Spleen (tissue), 11 donors: ENCODE data around the gene DUSP10. TPM values are rescaled to one million over a fixed set of nuclear protein-coding genes. Genes with fewer than 3 reads are reported as not detected.
A peak's percentile ranks its signal among the peaks of the same experiment; 100 is the strongest.

ENCODE experiments used
- DNase-seq: peaks from one replicate; pipeline ENCODE4 v3.0.0-alpha.2; 2020
- H3K27ac ChIP-seq, 8 donors: fragments of 200-600 bp; sonication (generic) in 7 of 8; 1 replicate in 4 of 8; 2 replicates in 4 of 8; pipeline versions ENCODE4 v1.5.0 to v1.8.0; 2016 to 2021; ENCODE audit warnings: inconsistent platforms in 4 of 8, mild to moderate bottlenecking in 4 of 8, moderate library complexity in 1 of 8
- H3K27me3 ChIP-seq, 7 donors: fragments of 200-600 bp; sonication (generic) in 6 of 7; replicated peaks in 1 of 7; 1 replicate in 4 of 7; 2 replicates in 3 of 7; pipeline versions ENCODE4 v1.5.0 to v1.8.0; 2016 to 2021; ENCODE audit warnings: inconsistent platforms in 3 of 7, mild to moderate bottlenecking in 1 of 7
- H3K36me3 ChIP-seq, 6 donors: fragments of 200-600 bp; sonication (generic) in 5 of 6; 1 replicate in 4 of 6; 2 replicates in 2 of 6; pipeline versions ENCODE4 v1.5.0 to v1.8.0; 2016 to 2021; ENCODE audit warnings: inconsistent platforms in 2 of 6
- H3K4me1 ChIP-seq, 6 donors: fragments of 200-600 bp; sonication (generic) in 5 of 6; 1 replicate in 3 of 6; 2 replicates in 3 of 6; pipeline versions ENCODE4 v1.5.0 to v1.8.0; 2016 to 2021; ENCODE audit warnings: inconsistent platforms in 3 of 6
- H3K4me3 ChIP-seq, 8 donors: fragments of 200-600 bp; sonication (generic) in 7 of 8; 1 replicate in 4 of 8; 2 replicates in 4 of 8; pipeline versions ENCODE4 v1.5.0 to v1.8.0; 2016 to 2021; ENCODE audit warnings: inconsistent platforms in 4 of 8, mild to moderate bottlenecking in 4 of 8, moderate library complexity in 2 of 8
- H3K9me3 ChIP-seq, 8 donors: fragments of 200-600 bp; sonication (generic) in 7 of 8; 1 replicate in 4 of 8; 2 replicates in 4 of 8; pipeline versions ENCODE4 v1.5.0 to v1.8.0; 2016 to 2021; ENCODE audit warnings: inconsistent platforms in 4 of 8
- POLR2A ChIP-seq, 3 donors: fragments of 450-650 bp; IDR thresholded peaks; one replicate each; pipeline ENCODE4 v1.5.1; 2017; ENCODE audit warnings: antibody characterized with exemption in 3 of 3, mild to moderate bottlenecking in 1 of 3
- POLR2AphosphoS5 ChIP-seq, 3 donors: sonication (generic); formaldehyde crosslinking; IDR thresholded peaks; one replicate each; pipeline ENCODE4 v1.5.1; 2017; ENCODE audit warnings: antibody characterized with exemption in 3 of 3
- WGBS, 5 donors: extraction: QIAGEN DNeasy Blood & Tissue Kit in 3 of 5; methylation state at CpG; one replicate each; pipeline versions ENCODE4 v1.1.5 to v1.1.7; 2013 to 2018; 5-methylcytosine and 5-hydroxymethylcytosine counted together
- intact Hi-C: fragments of 100-400 bp; cut with DNase I; formaldehyde crosslinking; loops from one replicate; pipeline ENCODE4 v1.15.0; 2023; ENCODE audit warnings: low total_unique reads
- polyA plus RNA-seq, 3 donors: library from polyadenylated mRNA; stranded (reverse); fragments of 200-250 nt; gene quantifications; one replicate each; pipeline ENCODE4 v1.2.1, GENCODE V29; 2013
- total RNA-seq, 7 donors: library from RNA; depleted of rRNA in 3 of 7; stranded (reverse); fragments of >200 nt in 3 of 7; fragmentation: NEBNext Ultra II Directional in 4 of 7; extraction: Animal tissue kit (Norgen Biotek cat#: 25700) in 4 of 7; gene quantifications; one replicate each; pipeline versions ENCODE4 v1.1.0 to v1.2.1, GENCODE V29; 2016 to 2021
- TF ChIP-seq, protein P1 (sequence below), 11 experiments: fragments of 200-600 bp in 7 of 11; fragments of 450-650 bp in 4 of 11; sonication (generic) in 4 of 11; IDR thresholded peaks in 8 of 11; conservative IDR thresholded peaks in 3 of 11; 1 replicate in 7 of 11; 2 replicates in 4 of 11; pipeline versions ENCODE4 v1.4.0 to v1.8.0; 2016 to 2021; ENCODE audit warnings: antibody characterized with exemption in 11 of 11, inconsistent platforms in 4 of 11, mild to moderate bottlenecking in 1 of 11
- donor health status: healthy with polysubstance abuse.
- donor health status: DM: no; HTN: no; CAD: no; lungs with moderate emphysema.
- donor health status: DM: no; HTN: no; CAD: no.
- donor health status: Bipolar disorder and iron deficiency.
- donor health status: healthy.
- donor health status: DM: no; HTN: no; CAD: no.
- donor health status: DM: yes; HTN: yes; CAD: no.

Gene DUSP10
- total and polyA plus RNA-seq, 10 donors = 3.4 to 11.9 (median 7.4) TPM

GRCh38 chr1:221712198-221712684, 29.6 kb downstream of the DUSP10 start:
- WGBS, 5 donors = 31 to 46% (median 36%) methylated on average over 1 of the region's 1 CpG
- H3K36me3 ChIP-seq = no peaks in the 10 kb centered on the region
- intact Hi-C loops = no loop called here
- no peak for DNase-seq
- peaks cover 3 to 99% (median 37%) of the 10 kb centered on the region in 6 donors for H3K4me1 ChIP-seq
- H3K27ac ChIP-seq = peak overlapping the region in 6 of 8 donors; percentile 2 to 80 (median 48)
- H3K4me3 ChIP-seq = no peak overlapping the region
- TF ChIP-seq, protein P1, sequence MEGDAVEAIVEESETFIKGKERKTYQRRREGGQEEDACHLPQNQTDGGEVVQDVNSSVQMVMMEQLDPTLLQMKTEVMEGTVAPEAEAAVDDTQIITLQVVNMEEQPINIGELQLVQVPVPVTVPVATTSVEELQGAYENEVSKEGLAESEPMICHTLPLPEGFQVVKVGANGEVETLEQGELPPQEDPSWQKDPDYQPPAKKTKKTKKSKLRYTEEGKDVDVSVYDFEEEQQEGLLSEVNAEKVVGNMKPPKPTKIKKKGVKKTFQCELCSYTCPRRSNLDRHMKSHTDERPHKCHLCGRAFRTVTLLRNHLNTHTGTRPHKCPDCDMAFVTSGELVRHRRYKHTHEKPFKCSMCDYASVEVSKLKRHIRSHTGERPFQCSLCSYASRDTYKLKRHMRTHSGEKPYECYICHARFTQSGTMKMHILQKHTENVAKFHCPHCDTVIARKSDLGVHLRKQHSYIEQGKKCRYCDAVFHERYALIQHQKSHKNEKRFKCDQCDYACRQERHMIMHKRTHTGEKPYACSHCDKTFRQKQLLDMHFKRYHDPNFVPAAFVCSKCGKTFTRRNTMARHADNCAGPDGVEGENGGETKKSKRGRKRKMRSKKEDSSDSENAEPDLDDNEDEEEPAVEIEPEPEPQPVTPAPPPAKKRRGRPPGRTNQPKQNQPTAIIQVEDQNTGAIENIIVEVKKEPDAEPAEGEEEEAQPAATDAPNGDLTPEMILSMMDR (IDR thresholded peaks at IDR 0.05 in 8 of 11, conservative IDR thresholded peaks at IDR 0.05 in 3 of 11) = no peak
- no peak for TF ChIP-seq POLR2A (IDR thresholded peaks at IDR 0.05)
- TF ChIP-seq POLR2AphosphoS5 (IDR thresholded peaks at IDR 0.05) = no peak
- no peaks in the 10 kb centered on the region for H3K27me3 ChIP-seq
- H3K9me3 ChIP-seq = no peaks in the 10 kb centered on the region

DNA sequence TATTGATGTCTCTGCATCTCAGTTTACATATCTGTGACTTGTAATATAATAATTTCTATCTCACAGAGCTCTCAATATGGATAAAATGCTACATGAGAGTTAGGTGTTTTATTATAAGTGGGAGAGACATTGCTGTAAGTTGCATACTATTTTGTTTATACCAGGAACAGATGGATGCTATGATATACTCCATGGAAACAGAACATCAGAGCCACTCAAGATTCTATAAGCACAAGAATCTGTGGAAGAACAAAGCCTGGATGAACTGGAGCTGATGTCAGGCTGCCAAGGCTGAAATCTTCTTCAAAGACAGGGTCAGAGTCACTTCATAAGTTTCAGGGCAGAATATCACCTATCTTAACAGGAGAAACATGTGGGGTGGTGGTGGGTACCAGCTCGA, 30.2 kb downstream of the DUSP10 start:
- H3K27me3 ChIP-seq = no peaks in the 10 kb centered on the region
- WGBS, 5 donors = 61 to 86% (median 81%) methylated on average over 1 of the region's 1 CpG
- no peaks in the 10 kb centered on the region for H3K36me3 ChIP-seq
- TF ChIP-seq POLR2AphosphoS5 (IDR thresholded peaks at IDR 0.05) (no peak), POLR2A (IDR thresholded peaks at IDR 0.05) (no peak)
- TF ChIP-seq, protein P1 (IDR thresholded peaks at IDR 0.05 in 8 of 11, conservative IDR thresholded peaks at IDR 0.05 in 3 of 11) = no peak
- H3K4me1 ChIP-seq = peaks cover 3 to 99% (median 40%) of the 10 kb centered on the region in 6 donors
- DNase-seq = no peak
- intact Hi-C loops = no loop called here
- H3K4me3 ChIP-seq = no peak overlapping the region
- peak overlapping the region in 5 of 8 donors; percentile 2 to 80 (median 55) for H3K27ac ChIP-seq
- no peaks in the 10 kb centered on the region for H3K9me3 ChIP-seq

GRCh38 chr1:221711063-221711577, 30.8 kb downstream of the DUSP10 start:
- 68 to 89% (median 73%) methylated on average over 3 of the region's 3 CpGs for WGBS, 5 donors
- no peak for DNase-seq
- Histone ChIP-seq H3K27me3 (no peaks in the 10 kb centered on the region), H3K4me3 (no peak overlapping the region), H3K4me1 (peaks cover 3 to 99% (median 40%) of the 10 kb centered on the region in 6 donors), H3K9me3 (no peaks in the 10 kb centered on the region), H3K27ac (peak overlapping the region in 4 of 8 donors; percentile 2 to 80 (median 41)), H3K36me3 (peaks cover 0 to 2% (median 0%) of the 10 kb centered on the region in 6 donors)
- intact Hi-C loops = no loop called here
- TF ChIP-seq POLR2A (IDR thresholded peaks at IDR 0.05) = no peak
- no peak for TF ChIP-seq POLR2AphosphoS5 (IDR thresholded peaks at IDR 0.05)
- TF ChIP-seq, protein P1 (IDR thresholded peaks at IDR 0.05 in 8 of 11, conservative IDR thresholded peaks at IDR 0.05 in 3 of 11) = no peak

DNA sequence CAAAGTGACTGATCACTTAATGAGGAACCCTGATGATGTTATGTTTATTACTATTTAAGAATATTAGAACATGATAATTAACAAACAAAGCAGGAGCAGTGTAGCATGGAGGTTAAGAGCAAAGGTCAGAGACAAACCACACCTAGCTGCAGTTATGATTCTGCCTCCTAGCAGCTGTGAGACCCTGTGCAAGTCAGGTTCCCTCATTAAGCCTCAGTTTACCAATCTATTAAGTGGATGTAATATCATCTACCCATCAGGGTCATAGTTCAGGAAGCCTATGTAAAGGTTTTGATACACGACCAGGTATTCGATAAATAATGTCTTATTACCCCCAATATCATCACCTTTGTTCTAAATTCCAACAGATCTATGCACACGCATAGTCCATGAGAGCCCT, 32.0 kb downstream of the DUSP10 start:
- H3K4me1 ChIP-seq = peaks cover 3 to 87% (median 38%) of the 10 kb centered on the region in 6 donors
- H3K36me3 ChIP-seq = peaks cover 0 to 15% (median 9%) of the 10 kb centered on the region in 6 donors
- intact Hi-C loops = no loop called here
- WGBS, 5 donors = 79 to 100% (median 96%) methylated on average over 3 of the region's 3 CpGs
- no peak for DNase-seq
- H3K27me3 ChIP-seq = no peaks in the 10 kb centered on the region
- TF ChIP-seq, protein P1 (IDR thresholded peaks at IDR 0.05 in 8 of 11, conservative IDR thresholded peaks at IDR 0.05 in 3 of 11) = no peak
- TF ChIP-seq POLR2A (IDR thresholded peaks at IDR 0.05) (no peak), POLR2AphosphoS5 (IDR thresholded peaks at IDR 0.05) (no peak)
- H3K4me3 ChIP-seq = no peak overlapping the region
- H3K9me3 ChIP-seq = no peaks in the 10 kb centered on the region
- H3K27ac ChIP-seq = peak overlapping the region in 2 of 8 donors; percentile 19 to 65
